Natural killer cell (primary cell): Measurements from ENCODE around the gene PHLDB1. TPM values are rescaled to one million over a fixed set of nuclear protein-coding genes. Genes with fewer than 3 reads are reported as not detected.

Experiments used
- ATAC-seq, 3 donors: fragments of 150-1000 bp in 2 of 3; fragments of 200-7000 bp in 1 of 3; cut with Tn5 transposase; 1 replicate in 1 of 3; 2 replicates in 2 of 3; pipeline ENCODE4 v1.10.0; 2021; ENCODE audit warnings: mild to moderate bottlenecking in 2 of 3, moderate library complexity in 2 of 3
- DNase-seq, 2 donors: peaks; one replicate each; pipeline versions ENCODE4 v3.0.0 to v3.0.0-alpha.2; 2013 to 2021; ENCODE audit warnings: mixed read lengths in 1 of 2
- H3K27ac ChIP-seq: one replicate; pipeline ENCODE4 v1.5.1; 2013; ENCODE audit warnings: mild to moderate bottlenecking, low read length
- H3K27me3 ChIP-seq: one replicate; pipeline ENCODE4 v1.6.1; 2013; ENCODE audit warnings: low read length; ENCODE audit not compliant: control insufficient read depth, insufficient read depth
- H3K36me3 ChIP-seq: one replicate; pipeline ENCODE4 v1.6.1; 2013; ENCODE audit warnings: low read length; ENCODE audit not compliant: control insufficient read depth, insufficient read depth
- H3K4me1 ChIP-seq: one replicate; pipeline ENCODE4 v1.6.1; 2013; ENCODE audit warnings: low read length; ENCODE audit not compliant: control insufficient read depth, insufficient read depth
- H3K4me3 ChIP-seq: one replicate; pipeline ENCODE4 v1.5.1; 2013; ENCODE audit warnings: low read length
- H3K9me3 ChIP-seq: one replicate; pipeline ENCODE4 v1.6.1; 2013; ENCODE audit warnings: low read length; ENCODE audit not compliant: control insufficient read depth, insufficient read depth
- H3K27ac Mint-ChIP-seq, 2 donors: one replicate each; pipeline ENCODE4 v1.8.0; 2022; ENCODE audit warnings: mild to moderate bottlenecking in 2 of 2, mixed read lengths in 2 of 2, moderate library complexity in 1 of 2
- H3K27me3 Mint-ChIP-seq, 2 donors: one replicate each; pipeline ENCODE4 v1.8.0; 2022; ENCODE audit warnings: low read depth in 2 of 2, mixed read lengths in 2 of 2
- H3K36me3 Mint-ChIP-seq: one replicate; pipeline ENCODE4 v1.8.0; 2022; ENCODE audit warnings: mixed read lengths
- H3K4me1 Mint-ChIP-seq, 2 donors: one replicate each; pipeline ENCODE4 v1.8.0; 2022; ENCODE audit warnings: mixed read lengths in 2 of 2
- H3K4me3 Mint-ChIP-seq: one replicate; pipeline ENCODE4 v1.8.0; 2022; ENCODE audit warnings: mild to moderate bottlenecking, moderate library complexity, mixed read lengths
- H3K9me3 Mint-ChIP-seq, 2 donors: one replicate each; pipeline ENCODE4 v1.8.0; 2022; ENCODE audit warnings: mixed read lengths in 2 of 2
- WGBS: methylation state at CpG from one replicate; pipeline ENCODE4 v1.1.7; 2013; ENCODE audit warnings: missing lambda C conversion rate; ENCODE audit not compliant: insufficient coverage; 5-methylcytosine and 5-hydroxymethylcytosine counted together
- intact Hi-C: fragments of 100-400 bp; cut with micrococcal nuclease; formaldehyde crosslinking; loops from one replicate; pipeline ENCODE4 v1.14.2; 2022
- total RNA-seq, 4 donors: library from RNA; stranded (reverse); fragments of 120-200 nt in 1 of 4; gene quantifications; one replicate each; pipeline versions ENCODE4 v1.2.3 to v1.2.4, GENCODE V29; 2013 to 2022
- TF ChIP-seq, protein P1 (sequence below): fragments of 200-600 bp; IDR thresholded peaks from one replicate; pipeline ENCODE4 v1.8.0; 2022; ENCODE audit warnings: antibody characterized with exemption

Gene PHLDB1
- 1 to 10 TPM in 1 of 3 donors, under 1 TPM in 2; 0.75 to 1.1 (median 0.95) TPM for total RNA-seq
- 0.47 TPM for total RNA-seq (2013)

DNA sequence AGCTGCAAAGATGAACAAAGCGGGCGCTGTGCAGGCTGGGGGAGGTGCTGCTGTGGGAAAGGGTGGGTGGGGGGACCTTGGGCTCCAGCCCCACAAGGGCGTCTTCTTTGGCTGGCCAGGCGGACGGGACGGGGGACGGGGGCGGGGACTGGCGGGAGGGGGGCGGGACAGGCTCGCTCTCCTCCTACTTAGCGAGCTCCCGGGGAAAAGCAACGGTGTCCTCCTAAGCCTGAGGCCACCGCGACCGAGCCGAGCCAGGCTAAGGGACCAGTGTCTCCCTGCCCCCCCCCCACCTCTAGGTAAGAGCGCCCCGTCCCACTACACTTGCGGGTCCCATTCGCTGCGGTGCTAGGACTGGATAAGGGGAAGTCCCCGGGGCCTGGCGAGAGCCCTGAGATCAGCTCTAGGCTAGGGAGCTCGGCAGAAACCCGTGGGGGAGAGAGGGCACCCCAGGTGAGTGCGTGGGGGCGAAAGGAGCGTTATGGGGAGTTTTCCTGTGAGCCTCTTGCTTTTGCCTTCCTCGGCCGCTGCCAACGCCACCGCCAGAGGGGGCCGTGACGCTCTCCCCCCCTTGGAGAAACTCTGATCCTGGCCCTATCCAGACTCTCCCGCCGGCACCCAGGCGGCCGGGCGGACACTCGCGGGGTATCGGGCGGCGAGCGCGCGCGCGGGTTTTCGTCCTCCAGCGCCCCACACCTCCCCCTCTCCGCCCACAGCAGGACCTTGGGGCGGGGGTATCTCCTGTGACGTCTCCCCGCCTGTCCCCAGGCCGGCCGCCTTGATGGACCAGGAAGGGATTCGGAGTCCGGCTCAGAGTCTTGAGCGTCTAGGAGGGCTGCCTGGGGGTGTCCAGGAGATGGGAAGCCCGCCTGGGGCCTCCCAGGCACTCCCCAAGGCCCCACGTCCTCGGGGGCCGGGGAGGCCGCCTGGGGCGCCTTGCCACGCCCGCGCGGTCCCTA, at the start of gene PHLDB1:
TSS of gene PHLDB1 (plus strand) at position 215 of the 959 bp plus-strand sequence. CDS start 6,222 bp downstream, outside the sequence.
- no peaks in the 10 kb centered on the region for H3K9me3 Mint-ChIP-seq
- Histone ChIP-seq H3K36me3 (peaks cover 4% of the 10 kb centered on the region), H3K9me3 (no peaks in the 10 kb centered on the region), H3K27ac (no peak within 1 kb of the TSS), H3K4me1 (peaks cover 37% of the 10 kb centered on the region), H3K27me3 (peaks cover 8% of the 10 kb centered on the region), H3K4me3 (peak within 1 kb of the TSS; percentile 48)
- peak; percentile 44 to 76 for DNase-seq
- H3K36me3 Mint-ChIP-seq: no peaks in the 10 kb centered on the region
- WGBS: under 1% methylated on average over 72 of the region's 72 CpGs
- ATAC-seq: peak in 2 of 3 donors; percentile 14 to 26
- H3K4me3 Mint-ChIP-seq: peak within 1 kb of the TSS; percentile 78
- peak within 1 kb of the TSS; percentile 50 to 82 for H3K27ac Mint-ChIP-seq
- TF ChIP-seq, protein P1, sequence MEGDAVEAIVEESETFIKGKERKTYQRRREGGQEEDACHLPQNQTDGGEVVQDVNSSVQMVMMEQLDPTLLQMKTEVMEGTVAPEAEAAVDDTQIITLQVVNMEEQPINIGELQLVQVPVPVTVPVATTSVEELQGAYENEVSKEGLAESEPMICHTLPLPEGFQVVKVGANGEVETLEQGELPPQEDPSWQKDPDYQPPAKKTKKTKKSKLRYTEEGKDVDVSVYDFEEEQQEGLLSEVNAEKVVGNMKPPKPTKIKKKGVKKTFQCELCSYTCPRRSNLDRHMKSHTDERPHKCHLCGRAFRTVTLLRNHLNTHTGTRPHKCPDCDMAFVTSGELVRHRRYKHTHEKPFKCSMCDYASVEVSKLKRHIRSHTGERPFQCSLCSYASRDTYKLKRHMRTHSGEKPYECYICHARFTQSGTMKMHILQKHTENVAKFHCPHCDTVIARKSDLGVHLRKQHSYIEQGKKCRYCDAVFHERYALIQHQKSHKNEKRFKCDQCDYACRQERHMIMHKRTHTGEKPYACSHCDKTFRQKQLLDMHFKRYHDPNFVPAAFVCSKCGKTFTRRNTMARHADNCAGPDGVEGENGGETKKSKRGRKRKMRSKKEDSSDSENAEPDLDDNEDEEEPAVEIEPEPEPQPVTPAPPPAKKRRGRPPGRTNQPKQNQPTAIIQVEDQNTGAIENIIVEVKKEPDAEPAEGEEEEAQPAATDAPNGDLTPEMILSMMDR: peak; percentile 33
- peaks cover 23 to 34% of the 10 kb centered on the region in 2 donors for H3K4me1 Mint-ChIP-seq
- peaks cover 8 to 27% of the 10 kb centered on the region in 2 donors for H3K27me3 Mint-ChIP-seq
- intact Hi-C loops: loop anchor here (5.0 kb wide), 1 partner anchor 35 kb away; the partner anchor contains the start of gene ARCN1

DNA sequence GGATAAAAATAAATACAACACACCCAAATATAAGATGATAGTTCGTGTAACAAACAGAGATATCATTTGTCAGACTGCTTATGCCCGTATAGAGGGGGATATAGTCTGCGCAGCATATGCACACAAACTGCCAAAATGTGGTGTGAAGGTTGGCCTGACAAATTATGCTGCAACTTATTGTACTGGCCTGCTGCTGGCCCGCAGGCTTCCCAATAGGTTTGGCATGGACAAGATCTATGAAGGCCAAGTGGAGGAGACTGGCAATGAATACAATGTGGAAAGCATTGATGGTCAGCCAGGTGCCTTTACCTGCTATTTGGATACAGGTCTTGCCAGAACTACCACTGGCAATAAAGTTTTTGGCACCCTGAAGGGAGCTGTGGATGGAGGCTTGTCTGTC, 46.6 kb upstream of the PHLDB1 start:
- H3K27ac Mint-ChIP-seq: no peak overlapping the region
- H3K9me3 ChIP-seq: no peaks in the 10 kb centered on the region
- no peak for DNase-seq
- H3K36me3 ChIP-seq: peaks cover 7% of the 10 kb centered on the region
- TF ChIP-seq, protein P1: no peak
- H3K36me3 Mint-ChIP-seq: no peaks in the 10 kb centered on the region
- intact Hi-C loops: no loop called here
- no peak overlapping the region for H3K4me3 ChIP-seq
- WGBS: 95% methylated on average over 4 of the region's 4 CpGs
- no peak for ATAC-seq
- H3K4me3 Mint-ChIP-seq: no peak overlapping the region
- H3K9me3 Mint-ChIP-seq: no peaks in the 10 kb centered on the region
- H3K4me1 ChIP-seq: peaks cover 7% of the 10 kb centered on the region
- peaks cover 0 to 11% of the 10 kb centered on the region in 2 donors for H3K4me1 Mint-ChIP-seq
- H3K27me3 Mint-ChIP-seq: no peaks in the 10 kb centered on the region
- no peaks in the 10 kb centered on the region for H3K27me3 ChIP-seq
- no peak overlapping the region for H3K27ac ChIP-seq

- Histone ChIP-seq H3K4me1 (peaks cover 7% of the 10 kb centered on the region), H3K4me3 (no peak overlapping the region), H3K9me3 (no peaks in the 10 kb centered on the region), H3K36me3 (no peaks in the 10 kb centered on the region), H3K27ac (no peak overlapping the region), H3K27me3 (no peaks in the 10 kb centered on the region)
- Mint-ChIP-seq H3K9me3 (no peaks in the 10 kb centered on the region), H3K27me3 (no peaks in the 10 kb centered on the region), H3K36me3 (no peaks in the 10 kb centered on the region), H3K4me1 (peaks cover 0 to 13% of the 10 kb centered on the region in 2 donors), H3K27ac (peak overlapping the region; percentile 77 to 95), H3K4me3 (peak overlapping the region; percentile 88)
- DNase-seq (peak in 1 of 2 donors; percentile 15), ATAC-seq (no peak)
- TF ChIP-seq, protein P1: no peak
- 72% methylated on average over 5 of the region's 5 CpGs for WGBS
- intact Hi-C loops: no loop called here
These were observed 42.4 kb upstream of the PHLDB1 start for GRCh38 chr11:118565051-118565450.
